Measurements from ENCODE around the gene LARGE1.

- TF ChIP-seq CTCF (IDR thresholded peaks at IDR 0.05) (no peak), POLR2A (IDR thresholded peaks at IDR 0.05) (no peak), EP300 (IDR thresholded peaks at IDR 0.05) (no peak)
These were observed 25.8 kb downstream of the LARGE1 start for GRCh38 chr22:33894515-33894914.

Measured in tibial nerve (tissue), 4 donors.